NCI-H1694 treated with DMSO at 0.1 percent for 48 hours (cell line): ENCODE data around the gene TXNRD3.

Source experiments
- DNase-seq: peaks from one replicate; lab custom pipeline; 2025; lab: John Stamatoyannopoulos, UW

TXNRD3 gene

GRCh38 chr3:126672340-126672739, 17.4 kb upstream of the TXNRD3 start:
- no peak for DNase-seq

GRCh38 chr3:126671521-126671920, 16.6 kb upstream of the TXNRD3 start:
- no peak for DNase-seq

GRCh38 chr3:126668450-126669401, 13.8 kb upstream of the TXNRD3 start:
- DNase-seq = no peak

GRCh38 chr3:126667631-126668449, 12.9 kb upstream of the TXNRD3 start:
- no peak for DNase-seq

- no peak for DNase-seq
Measured at GRCh38 chr3:126666658-126667528, 12.0 kb upstream of the TXNRD3 start.

- DNase-seq = no peak
Measured at GRCh38 chr3:126665959-126666657, 11.2 kb upstream of the TXNRD3 start.

- DNase-seq = no peak
Measured at GRCh38 chr3:126665221-126665936, 10.5 kb upstream of the TXNRD3 start.

- DNase-seq = no peak
Measured at GRCh38 chr3:126664591-126665214, 9.8 kb upstream of the TXNRD3 start.

- DNase-seq = no peak
Measured at GRCh38 chr3:126663750-126664149, 8.8 kb upstream of the TXNRD3 start.

GRCh38 chr3:126663257-126663656, 8.3 kb upstream of the TXNRD3 start:
- no peak for DNase-seq

- DNase-seq = no peak
Measured at GRCh38 chr3:126661532-126662364, 6.8 kb upstream of the TXNRD3 start.

- no peak for DNase-seq
Measured at GRCh38 chr3:126659915-126660886, 5.3 kb upstream of the TXNRD3 start.

GRCh38 chr3:126658584-126658983, 3.7 kb upstream of the TXNRD3 start:
- no peak for DNase-seq

- no peak for DNase-seq
Measured at GRCh38 chr3:126657901-126658300, 3.0 kb upstream of the TXNRD3 start.

- DNase-seq = no peak
Measured at GRCh38 chr3:126656371-126657134, 1.6 kb upstream of the TXNRD3 start.

- DNase-seq = no peak
Measured at GRCh38 chr3:126655887-126656286, 963 bp upstream of the TXNRD3 start.

- no peak for DNase-seq
Measured at GRCh38 chr3:126649556-126650092, 5.3 kb downstream of the TXNRD3 start.
